PC-3 (cell line): ENCODE measurements around the gene MORN5. TPM values are rescaled to one million over a fixed set of nuclear protein-coding genes. Genes with fewer than 3 reads are reported as not detected.

ENCODE experiments used
- ATAC-seq: fragments of 200-7000 bp; cut with Tn5 transposase; 2 replicates; pipeline ENCODE4 v1.9.1; 2020; ENCODE audit warnings: mild to moderate bottlenecking, moderate library complexity
- BruUV-seq: library from RNA; stranded (reverse); fragments of 400-500 nt; replicated peaks from 2 replicates; lab custom pipeline; 2021; lab: Mats Ljungman, UMichigan
- CTCF ChIA-PET: fragments of 300-600 bp; sonication (Branson Sonifier 250); formaldehyde crosslinking; loops from one replicate; lab custom pipeline; 2022; ENCODE audit warnings: antibody characterized with exemption; lab: Charles Lee
- POLR2A ChIA-PET: fragments of 300-600 bp; sonication (Branson Sonifier 250); formaldehyde crosslinking; loops from one replicate; lab custom pipeline; 2022; ENCODE audit warnings: antibody characterized with exemption; ENCODE audit not compliant: unreplicated experiment; lab: Charles Lee
- DNase-seq: peaks from one replicate; pipeline ENCODE4 v3.0.0-alpha.2; 2015
- H2AFZ ChIP-seq: fragments of 300-600 bp; sonication (generic); 2 replicates; pipeline ENCODE4 v1.6.0; 2016; ENCODE audit warnings: antibody characterized with exemption, low read length
- H3F3A ChIP-seq: fragments of 300-600 bp; sonication (generic); one replicate; pipeline ENCODE4 v1.6.0; 2017; ENCODE audit warnings: antibody characterized with exemption, low read length, control low read depth, mild to moderate bottlenecking; ENCODE audit not compliant: unreplicated experiment
- H3K27ac ChIP-seq: fragments of 300-600 bp; sonication (generic); 2 replicates; pipeline ENCODE4 v1.5.1; 2016; ENCODE audit warnings: mild to moderate bottlenecking, low read length
- H3K27me3 ChIP-seq: fragments of 300-600 bp; sonication (generic); 2 replicates; pipeline ENCODE4 v1.6.1; 2016; ENCODE audit warnings: low read length, mixed read lengths
- H3K36me3 ChIP-seq: fragments of 300-600 bp; sonication (generic); 2 replicates; pipeline ENCODE4 v1.6.1; 2016; ENCODE audit warnings: low read depth, mixed run types, low read length, mixed read lengths
- H3K4me1 ChIP-seq: fragments of 300-600 bp; sonication (generic); 2 replicates; pipeline ENCODE4 v1.5.1; 2016; ENCODE audit warnings: low read length; ENCODE audit not compliant: insufficient read depth
- H3K4me2 ChIP-seq: fragments of 300-600 bp; sonication (generic); 2 replicates; pipeline ENCODE4 v1.6.0; 2016; ENCODE audit warnings: low read length
- H3K4me3 ChIP-seq: fragments of 300-600 bp; sonication (generic); 2 replicates; pipeline ENCODE4 v1.5.1; 2016; ENCODE audit warnings: mild to moderate bottlenecking, low read length, mixed read lengths
- H3K79me2 ChIP-seq: fragments of 300-600 bp; sonication (generic); 2 replicates; pipeline ENCODE4 v1.6.1; 2017; ENCODE audit warnings: low read length, mixed read lengths
- H3K9ac ChIP-seq: fragments of 300-600 bp; sonication (generic); 2 replicates; pipeline ENCODE4 v1.6.0; 2016; ENCODE audit warnings: mild to moderate bottlenecking, low read length
- H3K9me2 ChIP-seq: fragments of 300-600 bp; sonication (generic); replicated peaks from 2 replicates; pipeline ENCODE4 v1.6.1; 2016; ENCODE audit warnings: mixed run types, low read length, mixed read lengths
- H3K9me3 ChIP-seq: fragments of 300-600 bp; sonication (generic); 2 replicates; pipeline ENCODE4 v1.6.1; 2016; ENCODE audit warnings: low read length, mixed read lengths
- H4K20me1 ChIP-seq: fragments of 300-600 bp; sonication (generic); 2 replicates; pipeline ENCODE4 v1.6.1; 2016; ENCODE audit warnings: low read length, mixed read lengths
- EZH2 ChIP-seq: fragments of 300-600 bp; sonication (generic); IDR thresholded peaks from one replicate; pipeline ENCODE4 v1.6.1; 2017; ENCODE audit warnings: antibody characterized with exemption, mild to moderate bottlenecking, low read length; ENCODE audit not compliant: unreplicated experiment
- EZH2phosphoT487 ChIP-seq: fragments of 300-600 bp; sonication (generic); IDR thresholded peaks from 2 replicates; pipeline ENCODE4 v1.6.1; 2018; ENCODE audit warnings: mild to moderate bottlenecking, antibody characterized with exemption, low read length, borderline replicate concordance
- intact Hi-C: fragments of 100-400 bp; cut with micrococcal nuclease; formaldehyde crosslinking; loops from 2 replicates; pipeline ENCODE4 v1.9.0; 2023
- total RNA-seq: library from RNA; depleted of rRNA; stranded (reverse); fragments of >200 nt; gene quantifications from 2 replicates; pipeline ENCODE4 v1.2.3, GENCODE V29; 2014
- TF ChIP-seq, protein P1 (sequence below): fragments of 300-600 bp; sonication (generic); conservative IDR thresholded peaks from 2 replicates; pipeline ENCODE4 v1.5.1; 2017; ENCODE audit warnings: antibody characterized with exemption, low read depth, mild to moderate bottlenecking, low read length

Gene MORN5
- total RNA-seq, 1 experiment from 2014 or later = not detected

DNA sequence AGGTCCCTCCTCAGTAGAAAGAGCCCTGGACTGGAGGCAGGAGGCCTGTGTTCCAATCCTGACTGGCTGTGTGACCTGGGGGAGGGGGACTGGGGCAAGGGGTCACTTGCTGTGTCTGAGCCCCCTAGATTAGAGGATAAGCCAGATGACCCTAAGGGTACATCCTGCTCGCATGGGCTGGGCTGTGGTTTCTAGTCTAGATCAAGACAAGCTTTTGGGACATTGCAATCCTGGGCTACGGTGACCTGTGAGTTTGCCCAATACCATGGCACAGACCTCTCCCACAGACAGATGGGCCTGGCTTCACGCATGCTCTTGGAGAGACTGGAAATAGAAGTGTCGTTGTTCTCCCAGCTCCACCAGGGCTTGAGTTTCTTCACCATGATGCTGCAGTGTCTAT is 27.2 kb upstream of the MORN5 start:
- H3F3A ChIP-seq = no peaks in the 10 kb centered on the region
- intact Hi-C loops = no loop called here
- no peaks in the 10 kb centered on the region for H3K27me3 ChIP-seq
- no peaks in the 10 kb centered on the region for H3K79me2 ChIP-seq
- no peaks in the 10 kb centered on the region for H3K4me1 ChIP-seq
- no peak overlapping the region for H2AFZ ChIP-seq
- no peaks in the 10 kb centered on the region for H3K9me2 ChIP-seq
- no peak for TF ChIP-seq EZH2phosphoT487
- TF ChIP-seq, protein P1, sequence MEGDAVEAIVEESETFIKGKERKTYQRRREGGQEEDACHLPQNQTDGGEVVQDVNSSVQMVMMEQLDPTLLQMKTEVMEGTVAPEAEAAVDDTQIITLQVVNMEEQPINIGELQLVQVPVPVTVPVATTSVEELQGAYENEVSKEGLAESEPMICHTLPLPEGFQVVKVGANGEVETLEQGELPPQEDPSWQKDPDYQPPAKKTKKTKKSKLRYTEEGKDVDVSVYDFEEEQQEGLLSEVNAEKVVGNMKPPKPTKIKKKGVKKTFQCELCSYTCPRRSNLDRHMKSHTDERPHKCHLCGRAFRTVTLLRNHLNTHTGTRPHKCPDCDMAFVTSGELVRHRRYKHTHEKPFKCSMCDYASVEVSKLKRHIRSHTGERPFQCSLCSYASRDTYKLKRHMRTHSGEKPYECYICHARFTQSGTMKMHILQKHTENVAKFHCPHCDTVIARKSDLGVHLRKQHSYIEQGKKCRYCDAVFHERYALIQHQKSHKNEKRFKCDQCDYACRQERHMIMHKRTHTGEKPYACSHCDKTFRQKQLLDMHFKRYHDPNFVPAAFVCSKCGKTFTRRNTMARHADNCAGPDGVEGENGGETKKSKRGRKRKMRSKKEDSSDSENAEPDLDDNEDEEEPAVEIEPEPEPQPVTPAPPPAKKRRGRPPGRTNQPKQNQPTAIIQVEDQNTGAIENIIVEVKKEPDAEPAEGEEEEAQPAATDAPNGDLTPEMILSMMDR = no peak
- no peak for TF ChIP-seq EZH2
- no peak overlapping the region for H3K4me3 ChIP-seq
- CTCF ChIA-PET = no interaction called here
- H3K36me3 ChIP-seq = no peaks in the 10 kb centered on the region
- H3K27ac ChIP-seq = no peak overlapping the region
- no peaks in the 10 kb centered on the region for H3K9me3 ChIP-seq
- no peak overlapping the region for H3K4me2 ChIP-seq
- BruUV-seq = no TSS peak
- ATAC-seq = no peak
- POLR2A ChIA-PET = no interaction called here
- H4K20me1 ChIP-seq = no peaks in the 10 kb centered on the region
- H3K9ac ChIP-seq = no peak overlapping the region
- DNase-seq = no peak

- CTCF ChIA-PET = no interaction called here
- H3K79me2 ChIP-seq = no peaks in the 10 kb centered on the region
- H3F3A ChIP-seq = no peaks in the 10 kb centered on the region
- H3K9me3 ChIP-seq = no peaks in the 10 kb centered on the region
- intact Hi-C loops = no loop called here
- H2AFZ ChIP-seq = no peak overlapping the region
- H4K20me1 ChIP-seq = no peaks in the 10 kb centered on the region
- no peaks in the 10 kb centered on the region for H3K27me3 ChIP-seq
- H3K4me2 ChIP-seq = no peak overlapping the region
- H3K27ac ChIP-seq = no peak overlapping the region
- POLR2A ChIA-PET = no interaction called here
- H3K9me2 ChIP-seq = no peaks in the 10 kb centered on the region
- ATAC-seq (no peak), DNase-seq (no peak)
- H3K9ac ChIP-seq = no peak overlapping the region
- H3K4me3 ChIP-seq = no peak overlapping the region
- TF ChIP-seq EZH2phosphoT487 = no peak
- H3K36me3 ChIP-seq = no peaks in the 10 kb centered on the region
- no peaks in the 10 kb centered on the region for H3K4me1 ChIP-seq
- BruUV-seq = no TSS peak
Measured at GRCh38 chr9:122133263-122133983, 26.3 kb upstream of the MORN5 start.

DNA sequence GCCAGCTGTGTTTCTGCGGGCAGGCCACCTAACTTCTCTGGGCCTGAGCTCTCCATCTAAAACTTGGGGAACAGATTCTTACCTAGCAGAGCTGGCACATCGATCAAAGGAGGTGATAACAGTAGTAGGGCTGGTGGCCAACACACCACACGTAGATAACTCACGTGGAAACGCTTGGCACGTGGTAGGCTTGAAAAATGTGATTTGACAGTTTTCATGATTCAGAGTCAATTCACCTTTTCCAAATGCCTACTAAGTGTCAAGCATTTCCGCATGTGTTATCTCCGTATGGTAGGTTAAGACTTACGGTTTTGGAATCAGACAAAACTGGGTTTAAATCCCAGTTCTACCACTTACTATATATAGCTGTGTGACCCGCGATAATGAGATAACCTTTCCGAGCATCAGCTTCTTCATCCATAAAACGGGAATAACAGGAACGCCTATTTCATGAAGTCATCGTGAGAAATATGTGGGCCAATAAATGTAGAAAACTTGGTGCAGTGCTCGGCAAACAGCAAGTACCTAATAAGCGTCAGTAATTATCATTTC is 25.6 kb upstream of the MORN5 start:
- Histone ChIP-seq H4K20me1 (no peaks in the 10 kb centered on the region), H3K27ac (no peak overlapping the region), H3K9me3 (no peaks in the 10 kb centered on the region), H3K27me3 (no peaks in the 10 kb centered on the region), H3K4me3 (no peak overlapping the region), H3K9ac (no peak overlapping the region), H3K9me2 (no peaks in the 10 kb centered on the region), H3K4me2 (no peak overlapping the region), H3K4me1 (peaks cover 4% of the 10 kb centered on the region), H3K79me2 (no peaks in the 10 kb centered on the region), H3F3A (no peaks in the 10 kb centered on the region), H3K36me3 (no peaks in the 10 kb centered on the region), H2AFZ (no peak overlapping the region)
- POLR2A ChIA-PET = no interaction called here
- ATAC-seq (no peak), DNase-seq (no peak)
- intact Hi-C loops = no loop called here
- TF ChIP-seq, protein P1 = no peak
- TF ChIP-seq EZH2 (no peak), EZH2phosphoT487 (no peak)
- no TSS peak for BruUV-seq
- CTCF ChIA-PET = no interaction called here
